Measurements from ENCODE around the gene SCO2. TPM values are rescaled to one million over a fixed set of nuclear protein-coding genes. Genes with fewer than 3 reads are reported as not detected.

SCO2 gene
- total and polyA plus RNA-seq, 10 of the 15 experiments (the other 5 are each of a cell fraction or from before 2014, with no cell fraction given) = 0.18 to 16.0 (median 2.4) TPM; not detected in 1

DNA sequence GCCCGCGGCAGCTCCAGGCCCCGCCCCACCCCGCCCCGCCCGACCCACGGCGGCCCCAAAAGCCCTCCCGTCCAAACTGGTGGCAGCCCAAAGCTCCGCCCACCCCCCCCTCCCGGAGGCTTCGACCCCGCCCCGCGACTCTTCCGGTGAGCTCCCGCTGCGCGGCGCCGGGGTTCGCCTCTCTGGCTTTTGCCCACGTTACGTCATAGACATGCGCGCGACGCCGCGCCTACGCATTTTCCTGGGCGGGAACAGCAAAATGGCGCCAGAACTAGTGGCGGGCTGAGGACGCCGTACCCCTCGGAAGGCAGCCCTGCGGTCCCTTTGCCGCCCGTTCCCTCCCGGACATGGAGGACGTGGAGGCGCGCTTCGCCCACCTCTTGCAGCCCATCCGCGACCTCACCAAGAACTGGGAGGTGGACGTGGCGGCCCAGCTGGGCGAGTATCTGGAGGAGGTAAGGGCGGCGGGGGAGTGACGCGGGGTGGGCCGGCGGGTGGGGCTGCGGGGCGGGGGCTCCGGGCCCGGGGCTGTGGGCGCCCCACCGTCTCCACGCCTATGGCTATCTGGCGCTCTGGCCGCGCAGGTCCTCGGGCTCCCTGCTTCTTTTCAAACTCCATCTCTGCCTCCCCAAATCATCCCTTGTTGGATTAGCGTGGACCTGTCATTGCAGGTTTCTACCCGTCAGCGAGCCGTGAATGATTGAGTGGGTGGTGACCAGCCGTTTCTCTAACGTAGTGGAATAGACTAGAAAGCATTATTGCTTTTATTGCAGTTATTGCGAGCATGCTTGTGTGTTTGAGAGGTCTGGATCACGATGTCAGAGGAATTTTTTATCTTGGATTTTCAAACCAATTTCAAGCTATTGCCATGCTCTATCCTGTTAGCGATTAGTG lies 17.2 kb downstream of the SCO2 start, which contains the start of gene NCAPH2 (continued):
- TF ChIP-seq GABPA (IDR thresholded peaks at IDR 0.05; ENCODE audit: low read depth) = peak; percentile 81; the same call in 1 of the 2 replicates
- TF ChIP-seq TAF1 (IDR thresholded peaks at IDR 0.05; ENCODE audit: borderline replicate concordance, low read depth, low read length) = peak; percentile 95
- TF ChIP-seq NR2F1 (conservative IDR thresholded peaks at IDR 0.05) = no peak
- peak; percentile 34; the same call in 1 of the 2 replicates for TF ChIP-seq PAX5 (IDR thresholded peaks at IDR 0.05; ENCODE audit: borderline replicate concordance, low read depth, low read length)
- peak; percentile 71 for TF ChIP-seq HCFC1 (IDR thresholded peaks at IDR 0.05; ENCODE audit: low read length)
- TF ChIP-seq RELA (IDR thresholded peaks at IDR 0.05; ENCODE audit: borderline replicate concordance, partially characterized antibody) = peak; percentile 73
- 0 out of 2 replicates have a peak, but pooled peaks have one; percentile 43 for TF ChIP-seq FOXK2 (IDR thresholded peaks at IDR 0.05)
- peak; percentile 69; the same call in 1 of the 2 replicates for TF ChIP-seq LARP7 (IDR thresholded peaks at IDR 0.05)
- peak; percentile 30 to 93 for TF ChIP-seq EGR1 (IDR thresholded peaks at IDR 0.05; ENCODE audit: borderline replicate concordance in 1 of 2, low read depth in 2 of 2, low read length in 2 of 2)
- TF ChIP-seq RCOR1 (conservative IDR thresholded peaks at IDR 0.05; ENCODE audit: low read depth, low read length) = no peak
- TF ChIP-seq CHD2 (IDR thresholded peaks at IDR 0.05; ENCODE audit: borderline replicate concordance, low read depth, low read length) = peak; percentile 69; the same call in 1 of the 2 replicates
- TF ChIP-seq, protein P1, sequence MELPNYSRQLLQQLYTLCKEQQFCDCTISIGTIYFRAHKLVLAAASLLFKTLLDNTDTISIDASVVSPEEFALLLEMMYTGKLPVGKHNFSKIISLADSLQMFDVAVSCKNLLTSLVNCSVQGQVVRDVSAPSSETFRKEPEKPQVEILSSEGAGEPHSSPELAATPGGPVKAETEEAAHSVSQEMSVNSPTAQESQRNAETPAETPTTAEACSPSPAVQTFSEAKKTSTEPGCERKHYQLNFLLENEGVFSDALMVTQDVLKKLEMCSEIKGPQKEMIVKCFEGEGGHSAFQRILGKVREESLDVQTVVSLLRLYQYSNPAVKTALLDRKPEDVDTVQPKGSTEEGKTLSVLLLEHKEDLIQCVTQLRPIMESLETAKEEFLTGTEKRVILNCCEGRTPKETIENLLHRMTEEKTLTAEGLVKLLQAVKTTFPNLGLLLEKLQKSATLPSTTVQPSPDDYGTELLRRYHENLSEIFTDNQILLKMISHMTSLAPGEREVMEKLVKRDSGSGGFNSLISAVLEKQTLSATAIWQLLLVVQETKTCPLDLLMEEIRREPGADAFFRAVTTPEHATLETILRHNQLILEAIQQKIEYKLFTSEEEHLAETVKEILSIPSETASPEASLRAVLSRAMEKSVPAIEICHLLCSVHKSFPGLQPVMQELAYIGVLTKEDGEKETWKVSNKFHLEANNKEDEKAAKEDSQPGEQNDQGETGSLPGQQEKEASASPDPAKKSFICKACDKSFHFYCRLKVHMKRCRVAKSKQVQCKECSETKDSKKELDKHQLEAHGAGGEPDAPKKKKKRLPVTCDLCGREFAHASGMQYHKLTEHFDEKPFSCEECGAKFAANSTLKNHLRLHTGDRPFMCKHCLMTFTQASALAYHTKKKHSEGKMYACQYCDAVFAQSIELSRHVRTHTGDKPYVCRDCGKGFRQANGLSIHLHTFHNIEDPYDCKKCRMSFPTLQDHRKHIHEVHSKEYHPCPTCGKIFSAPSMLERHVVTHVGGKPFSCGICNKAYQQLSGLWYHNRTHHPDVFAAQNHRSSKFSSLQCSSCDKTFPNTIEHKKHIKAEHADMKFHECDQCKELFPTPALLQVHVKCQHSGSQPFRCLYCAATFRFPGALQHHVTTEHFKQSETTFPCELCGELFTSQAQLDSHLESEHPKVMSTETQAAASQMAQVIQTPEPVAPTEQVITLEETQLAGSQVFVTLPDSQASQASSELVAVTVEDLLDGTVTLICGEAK (IDR thresholded peaks at IDR 0.05; ENCODE audit: borderline replicate concordance) = peak; percentile 56; the same call in 1 of the 2 replicates
- TF ChIP-seq TBL1XR1 (IDR thresholded peaks at IDR 0.05; ENCODE audit: low read depth, low read length) = peak; percentile 40; the same call in 1 of the 2 replicates
- peak; percentile 100 for TF ChIP-seq CREB1 (IDR thresholded peaks at IDR 0.05; ENCODE audit: low read depth)
- TF ChIP-seq KAT2A (conservative IDR thresholded peaks at IDR 0.05; ENCODE audit: control insufficient read depth, low read depth, low read length) = no peak
- 0 out of 2 replicates have a peak, but pooled peaks have one; percentile 14 for TF ChIP-seq TCF3 (IDR thresholded peaks at IDR 0.05; ENCODE audit: borderline replicate concordance, insufficient read depth, low read depth, low read length)
- TF ChIP-seq BACH1 (IDR thresholded peaks at IDR 0.05; ENCODE audit: borderline replicate concordance) = peak; percentile 79
- no peak for TF ChIP-seq RAD51 (IDR thresholded peaks at IDR 0.05)
- TF ChIP-seq, protein P2, sequence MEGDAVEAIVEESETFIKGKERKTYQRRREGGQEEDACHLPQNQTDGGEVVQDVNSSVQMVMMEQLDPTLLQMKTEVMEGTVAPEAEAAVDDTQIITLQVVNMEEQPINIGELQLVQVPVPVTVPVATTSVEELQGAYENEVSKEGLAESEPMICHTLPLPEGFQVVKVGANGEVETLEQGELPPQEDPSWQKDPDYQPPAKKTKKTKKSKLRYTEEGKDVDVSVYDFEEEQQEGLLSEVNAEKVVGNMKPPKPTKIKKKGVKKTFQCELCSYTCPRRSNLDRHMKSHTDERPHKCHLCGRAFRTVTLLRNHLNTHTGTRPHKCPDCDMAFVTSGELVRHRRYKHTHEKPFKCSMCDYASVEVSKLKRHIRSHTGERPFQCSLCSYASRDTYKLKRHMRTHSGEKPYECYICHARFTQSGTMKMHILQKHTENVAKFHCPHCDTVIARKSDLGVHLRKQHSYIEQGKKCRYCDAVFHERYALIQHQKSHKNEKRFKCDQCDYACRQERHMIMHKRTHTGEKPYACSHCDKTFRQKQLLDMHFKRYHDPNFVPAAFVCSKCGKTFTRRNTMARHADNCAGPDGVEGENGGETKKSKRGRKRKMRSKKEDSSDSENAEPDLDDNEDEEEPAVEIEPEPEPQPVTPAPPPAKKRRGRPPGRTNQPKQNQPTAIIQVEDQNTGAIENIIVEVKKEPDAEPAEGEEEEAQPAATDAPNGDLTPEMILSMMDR (IDR thresholded peaks at IDR 0.05 in 2 of 3, conservative IDR thresholded peaks at IDR 0.05 in 1 of 3; ENCODE audit: control insufficient read depth in 2 of 3, extremely low read depth in 1 of 3, insufficient read depth in 1 of 3, low read depth in 3 of 3, low read length in 3 of 3) = peak in 1 of 3 experiments; percentile 33; a peak in 2 of 6 replicates
- TF ChIP-seq SREBF2 (IDR thresholded peaks at IDR 0.05; ENCODE audit: low read length) = no peak

Data from GM12878 (cell line).